SIG-M5 treated with dmso at 0.1 percent for 504 hours (cell line): ENCODE data around the gene IL1A.
"Not testable (repeated sequence)": the region's sequence is repeated elsewhere in the genome, so short reads cannot be mapped to it uniquely, and the experiment has no call there.

Source experiments
- DNase-seq: peaks from one replicate; lab custom pipeline; 2025; ENCODE audit not compliant: unreplicated experiment; lab: John Stamatoyannopoulos, UW

IL1A gene, protein sequence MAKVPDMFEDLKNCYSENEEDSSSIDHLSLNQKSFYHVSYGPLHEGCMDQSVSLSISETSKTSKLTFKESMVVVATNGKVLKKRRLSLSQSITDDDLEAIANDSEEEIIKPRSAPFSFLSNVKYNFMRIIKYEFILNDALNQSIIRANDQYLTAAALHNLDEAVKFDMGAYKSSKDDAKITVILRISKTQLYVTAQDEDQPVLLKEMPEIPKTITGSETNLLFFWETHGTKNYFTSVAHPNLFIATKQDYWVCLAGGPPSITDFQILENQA

GRCh38 chr2:112784199-112785189 lies at the start of gene IL1A:
TSS of gene IL1A (minus strand) at chr2:112784493. CDS start at chr2:112783770, 723 bp downstream.
- DNase-seq, result peak; percentile 80

GRCh38 chr2:112833976-112834375 lies 49.7 kb upstream of the IL1A start:
- no peak for DNase-seq

GRCh38 chr2:112833639-112833931 lies 49.3 kb upstream of the IL1A start:
- not testable (repeated sequence) for DNase-seq

DNA sequence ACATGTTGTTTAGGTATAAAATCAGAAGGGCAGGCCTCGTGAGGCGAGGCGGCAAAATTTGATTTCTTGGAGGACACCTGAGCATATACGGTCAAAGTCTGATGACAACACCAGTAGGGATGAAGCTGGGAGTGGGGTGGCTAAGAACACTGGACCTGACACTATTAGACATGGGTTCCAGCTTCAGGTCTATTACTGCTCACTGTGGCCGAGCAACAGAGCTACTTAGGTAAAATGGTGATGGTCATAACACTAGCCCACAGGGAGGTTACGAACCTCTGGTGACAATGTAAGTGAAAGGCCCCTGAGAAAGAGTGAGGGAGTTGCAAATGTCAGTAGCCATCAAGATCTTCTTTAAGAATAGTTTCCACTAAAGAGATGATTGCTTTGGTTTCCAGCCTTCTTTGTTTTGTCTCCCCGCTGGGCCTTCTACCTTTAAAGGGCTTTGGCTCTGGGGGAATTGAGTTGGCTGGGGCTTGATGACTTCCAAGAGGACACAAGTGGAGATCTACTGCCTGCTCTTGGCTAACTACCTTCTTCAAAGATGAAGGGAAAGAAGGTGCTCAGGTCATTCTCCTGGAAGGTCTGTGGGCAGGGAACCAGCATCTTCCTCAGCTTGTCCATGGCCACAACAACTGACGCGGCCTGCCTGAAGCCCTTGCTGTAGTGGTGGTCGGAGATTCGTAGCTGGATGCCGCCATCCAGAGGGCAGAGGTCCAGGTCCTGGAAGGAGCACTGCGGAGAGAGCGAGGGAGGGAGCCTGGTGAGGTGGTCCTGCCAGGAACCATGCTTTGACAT lies 48.7 kb upstream of the IL1A start:
- DNase-seq, result no peak

- DNase-seq, result no peak
These were observed 47.9 kb upstream of the IL1A start for GRCh38 chr2:112831946-112832840.

GRCh38 chr2:112831513-112831845 lies 47.2 kb upstream of the IL1A start:
- DNase-seq, result no peak

GRCh38 chr2:112830682-112831512 lies 46.6 kb upstream of the IL1A start:
- no peak for DNase-seq

DNA sequence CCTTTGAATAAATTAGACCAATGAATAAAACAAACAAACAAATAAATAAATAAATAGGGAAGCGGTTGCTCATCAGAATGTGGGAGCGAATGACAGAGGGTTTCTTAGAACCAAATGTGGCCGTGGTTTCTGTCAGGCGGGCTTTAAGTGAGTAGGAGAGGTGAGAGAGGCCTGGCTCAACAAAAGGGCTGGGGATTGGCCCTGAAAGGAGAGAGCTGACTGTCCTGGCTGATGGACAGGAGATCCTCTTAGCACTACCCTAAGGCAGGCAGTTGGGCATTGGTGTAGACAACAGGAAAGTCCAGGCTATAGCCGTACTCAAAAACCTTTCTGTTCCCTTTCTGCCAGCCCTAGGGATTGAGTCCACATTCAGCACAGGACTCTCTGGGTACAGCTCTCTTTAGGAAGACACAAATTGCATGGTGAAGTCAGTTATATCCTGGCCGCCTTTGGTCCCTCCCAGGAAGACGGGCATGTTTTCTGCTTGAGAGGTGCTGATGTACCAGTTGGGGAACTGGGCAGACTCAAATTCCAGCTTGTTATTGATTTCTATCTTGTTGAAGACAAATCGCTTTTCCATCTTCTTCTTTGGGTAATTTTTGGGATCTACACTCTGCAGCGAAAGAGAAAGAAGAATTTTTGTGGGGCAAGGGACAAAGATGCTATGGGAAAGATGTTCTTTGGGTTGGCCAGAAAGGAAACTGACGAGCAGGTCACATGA lies 45.8 kb upstream of the IL1A start:
- no peak for DNase-seq

DNA sequence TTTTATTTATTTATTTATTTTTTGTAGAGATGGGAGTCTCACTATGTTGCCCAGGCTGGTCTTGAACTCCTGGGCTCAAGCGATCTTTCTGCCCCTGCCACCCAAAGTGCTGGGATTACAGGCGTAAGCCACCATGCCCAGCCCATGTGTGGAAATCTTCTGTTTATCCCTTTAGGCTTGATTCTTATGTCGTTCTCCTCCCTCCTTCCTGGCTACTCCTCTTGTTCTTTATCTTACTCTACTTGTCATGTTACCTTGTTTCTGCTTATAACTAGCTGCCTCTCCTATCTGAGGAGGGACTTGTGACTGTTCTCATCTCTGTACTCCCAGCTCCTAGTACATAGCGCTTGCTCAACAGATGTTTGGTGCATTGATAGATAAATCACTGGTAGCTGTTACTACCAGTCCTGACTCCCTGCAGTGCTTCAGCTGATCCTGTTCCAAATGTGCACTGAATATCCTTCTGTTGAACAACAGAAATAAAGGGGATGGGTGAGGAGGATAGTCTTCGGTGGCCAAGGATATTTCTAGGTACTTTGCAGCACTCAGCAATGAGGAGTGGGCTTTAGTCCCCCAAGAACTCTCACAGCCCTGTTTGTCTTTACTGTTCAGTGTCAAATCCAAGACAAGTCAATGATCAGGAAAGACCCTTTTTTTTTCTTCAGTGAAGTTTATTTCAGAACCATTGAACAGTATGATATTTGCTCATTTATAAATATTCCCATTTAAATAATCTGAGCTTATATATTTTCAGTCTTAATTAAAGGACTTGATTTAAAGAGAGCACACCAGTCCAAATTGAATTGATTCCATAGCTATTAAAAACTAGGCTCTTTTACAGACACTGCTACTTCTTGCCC lies 45.0 kb upstream of the IL1A start:
- no peak for DNase-seq

DNA sequence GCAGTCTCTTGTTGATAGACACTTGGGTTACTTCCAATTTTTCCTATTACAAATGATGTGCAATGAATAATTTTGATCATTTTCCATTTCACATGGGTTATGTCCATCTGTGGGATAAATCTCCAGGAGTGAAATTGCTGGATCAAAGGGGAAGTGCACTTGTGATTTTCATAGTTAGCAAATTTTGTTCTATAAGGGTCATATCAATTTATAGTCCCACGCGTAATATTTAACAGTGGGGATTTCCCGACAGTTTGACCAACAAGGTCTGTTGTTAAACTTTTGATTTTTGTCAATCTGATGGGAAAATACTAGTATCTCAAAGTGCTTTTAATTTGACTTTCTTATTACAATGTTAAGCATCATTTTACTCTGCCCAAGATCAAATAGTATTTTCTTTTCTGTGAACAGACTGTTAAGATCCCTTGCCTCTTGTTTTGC lies 44.0 kb upstream of the IL1A start:
- no peak for DNase-seq

DNA sequence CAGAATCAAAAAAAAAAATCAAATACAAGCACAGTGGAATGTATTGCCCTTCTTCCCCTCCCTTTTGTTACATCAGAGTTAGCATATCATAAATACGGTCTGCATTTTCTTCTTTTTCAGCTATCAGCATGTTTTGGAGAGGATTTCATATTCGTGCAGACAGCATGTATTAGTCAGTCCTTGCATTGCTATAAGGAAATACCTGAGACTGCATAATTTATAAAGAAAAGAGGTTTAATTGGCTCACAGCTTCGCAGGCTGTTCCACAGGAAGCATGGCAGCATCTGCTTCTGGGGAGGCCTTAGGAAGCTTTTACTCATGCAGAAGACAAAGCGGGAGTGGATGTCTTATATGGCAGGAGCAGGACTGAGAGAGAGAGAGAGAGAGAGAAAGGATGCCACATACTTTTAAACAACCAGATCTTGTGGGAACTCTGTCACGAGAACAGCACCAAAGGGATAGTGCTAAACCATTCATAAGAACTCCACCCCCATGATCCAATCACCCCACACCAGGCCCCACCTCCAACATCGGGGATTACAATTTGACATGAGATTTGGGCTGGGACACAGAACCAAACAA lies 43.4 kb upstream of the IL1A start:
- DNase-seq, result no peak

DNA sequence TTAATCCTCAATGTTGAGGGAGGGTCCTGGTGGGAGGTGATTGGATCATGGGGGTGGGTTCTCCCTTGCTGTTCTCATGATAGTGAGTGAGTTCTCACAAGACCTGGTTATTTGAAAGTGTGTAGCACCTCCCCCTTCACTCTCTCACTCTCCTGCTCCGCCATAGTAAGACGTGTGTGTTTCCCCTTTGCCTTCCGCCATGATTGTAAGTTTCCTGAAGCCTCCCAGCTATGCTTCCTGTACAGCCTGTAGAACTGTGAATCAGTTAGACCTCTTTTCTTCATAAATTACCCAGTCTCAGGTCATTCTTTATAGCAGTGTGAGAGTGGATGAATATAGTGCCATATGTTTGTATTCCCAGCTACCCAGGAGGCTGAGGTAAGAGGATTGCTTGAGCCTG lies 42.7 kb upstream of the IL1A start:
- DNase-seq, result no peak

DNA sequence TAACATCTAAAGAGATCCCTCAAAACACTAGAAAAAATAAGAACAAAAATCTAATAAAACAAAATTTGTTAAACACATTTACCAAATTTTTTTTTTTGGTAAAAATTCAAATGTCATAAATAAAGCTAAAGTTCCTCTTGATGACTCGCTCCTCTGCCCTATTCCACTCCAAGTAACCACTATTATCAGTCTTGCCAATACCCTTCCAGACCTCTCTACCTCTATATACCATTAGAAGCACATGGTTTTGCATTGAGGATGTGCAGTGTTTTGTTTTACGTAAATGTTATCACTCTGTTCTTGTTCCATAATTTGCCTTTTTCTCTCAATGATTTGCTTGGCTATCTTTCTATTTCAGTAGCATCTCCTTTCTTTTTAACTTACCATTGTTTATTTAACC lies 41.4 kb upstream of the IL1A start:
- DNase-seq, result no peak

DNA sequence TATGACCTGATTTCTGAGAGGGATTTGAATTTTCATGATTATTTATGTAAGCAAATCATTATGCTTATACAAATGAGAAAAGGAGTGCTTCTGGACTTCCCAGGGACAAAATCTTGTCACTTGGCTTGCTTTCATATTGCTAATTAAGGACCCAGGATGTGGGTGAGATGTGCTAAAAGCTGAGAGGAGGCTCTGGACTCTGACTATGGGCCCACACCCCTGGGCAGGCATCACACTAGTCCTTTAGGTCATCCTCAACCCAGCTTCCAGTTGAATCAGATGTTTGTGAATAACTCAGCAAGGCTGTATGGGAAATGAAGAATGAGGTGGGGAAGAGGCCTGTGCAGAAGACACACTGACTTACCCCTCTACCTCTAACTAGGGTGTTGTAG lies 40.4 kb upstream of the IL1A start:
- DNase-seq, result no peak

DNA sequence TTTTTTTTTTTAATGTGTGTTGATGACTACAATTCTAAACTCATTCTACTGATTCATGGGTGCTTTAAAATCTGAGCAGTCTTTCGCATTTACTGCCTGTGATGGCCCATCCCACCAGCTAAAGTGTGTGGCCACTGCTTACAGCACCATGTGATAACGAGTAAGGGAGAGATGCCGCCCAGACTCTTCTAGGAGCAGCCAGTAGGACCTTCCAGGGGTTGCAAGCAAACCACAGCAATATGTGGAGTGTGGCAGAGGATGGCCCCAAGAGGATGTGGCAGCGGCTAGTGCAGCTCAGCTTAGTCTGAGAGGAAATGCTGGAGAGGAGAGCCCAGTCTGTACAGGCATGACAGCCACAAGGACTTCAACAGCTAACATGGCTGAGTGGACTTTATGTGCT lies 37.4 kb upstream of the IL1A start:
- DNase-seq, result no peak

DNA sequence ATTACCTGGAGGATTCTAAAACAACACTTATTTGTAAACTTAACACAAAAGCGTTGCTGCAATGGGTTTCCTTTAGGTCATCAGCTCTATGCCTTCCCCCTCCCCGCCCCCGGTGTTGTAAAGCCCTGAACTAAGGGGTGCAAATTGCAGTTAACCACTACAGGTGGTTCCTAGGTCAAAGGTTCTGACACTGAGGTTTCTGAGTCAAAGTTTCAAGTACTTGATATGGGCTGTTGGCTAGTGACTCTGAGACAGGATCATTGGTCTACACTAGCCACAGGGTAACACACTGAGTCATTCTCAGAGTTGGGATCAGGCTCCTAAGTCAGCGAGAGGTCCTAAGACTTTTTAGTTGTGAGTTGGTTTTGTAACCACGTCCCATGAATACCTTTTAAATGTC lies 36.8 kb upstream of the IL1A start:
- DNase-seq, result no peak

GRCh38 chr2:112820343-112820742 lies 36.0 kb upstream of the IL1A start:
- DNase-seq, result no peak

DNA sequence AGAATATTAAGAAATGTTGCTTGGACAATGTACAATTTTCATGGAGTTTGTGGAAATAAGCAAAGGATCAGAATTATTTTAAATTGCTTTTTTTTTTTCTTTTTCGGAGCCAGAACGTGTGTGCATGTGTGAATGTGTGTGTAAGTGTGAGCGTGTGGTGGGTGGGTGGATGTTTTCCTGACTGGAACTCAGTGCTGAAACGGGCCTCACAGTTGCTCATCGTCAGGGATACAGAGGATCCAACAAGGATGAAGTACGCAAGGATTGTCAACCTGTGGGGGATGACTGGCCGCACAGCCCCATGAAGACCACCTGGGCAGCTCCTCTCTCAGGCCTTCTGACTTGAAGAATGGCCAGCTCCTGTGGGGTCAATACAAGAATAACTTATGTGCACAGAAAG lies 34.8 kb upstream of the IL1A start:
- no peak for DNase-seq
